Anterior cingulate cortex (tissue), 58 donors: ENCODE measurements around the gene KCNQ2.
A peak's percentile ranks its signal among the peaks of the same experiment; 100 is the strongest.

Experiments
- DNase-seq, 58 donors: peaks; one replicate each; lab custom pipeline; 2025; lab: John Stamatoyannopoulos, UW

Gene KCNQ2

GRCh38 chr20:63351811-63352591, 120.5 kb downstream of the KCNQ2 start:
- DNase-seq = peak in 55 of 58 donors; percentile 15 to 86 (median 55)

GRCh38 chr20:63351326-63351700, 121.1 kb downstream of the KCNQ2 start:
- no peak for DNase-seq

DNA sequence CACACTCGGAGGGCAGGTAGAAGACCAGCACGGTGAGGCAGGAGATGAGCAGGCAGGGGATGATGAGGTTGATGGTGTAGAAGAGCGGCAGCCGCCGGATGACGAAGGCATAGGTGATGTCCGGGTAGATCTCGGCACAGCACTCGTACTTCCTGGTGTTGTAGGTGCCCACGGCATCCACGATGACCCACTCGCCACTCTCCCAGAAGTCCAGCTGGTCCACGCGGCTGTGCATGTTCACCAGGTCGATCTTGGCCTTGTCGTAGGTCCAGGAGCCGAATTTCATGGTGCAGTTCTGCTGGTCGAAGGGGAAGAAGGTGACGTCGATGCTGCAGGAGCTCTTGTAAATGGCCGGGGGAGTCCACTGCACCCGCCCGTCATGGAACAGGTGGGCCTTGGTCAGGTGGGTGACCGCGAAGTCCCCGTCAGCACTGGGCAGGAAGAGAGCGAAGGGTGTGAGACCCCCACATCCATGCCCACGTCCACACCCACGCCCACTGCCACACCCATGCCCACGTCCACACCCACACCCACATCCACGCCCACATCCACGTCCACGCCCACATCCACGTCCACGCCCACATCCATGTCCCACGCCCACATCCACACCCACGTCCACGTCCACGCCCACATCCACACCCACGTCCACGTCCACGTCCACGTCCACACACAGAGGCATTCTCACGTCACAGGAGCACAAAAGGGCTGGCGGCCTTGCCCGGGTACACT, 121.7 kb downstream of the KCNQ2 start:
- DNase-seq = no peak
